GM12891 (cell line): ENCODE results near the gene PKD1L1.
A peak's percentile ranks its signal among the peaks of the same experiment; 100 is the strongest.
"Not testable (repeated sequence)": the region's sequence is repeated elsewhere in the genome, so short reads cannot be mapped to it uniquely, and the experiment has no call there.

ENCODE experiments used
- DNase-seq: peaks from one replicate; pipeline ENCODE4 v3.0.0; 2011; ENCODE audit warnings: low spot score; ENCODE audit not compliant: insufficient read length
- FAIRE-seq: peaks from 2 replicates; lab custom pipeline; 2011; peaks lifted over from hg19 to GRCh38; lab: Jason Lieb, UNC
- PAX5 ChIP-seq: IDR thresholded peaks from 2 replicates; pipeline ENCODE4 v1.6.1; 2011; ENCODE audit warnings: low read length, moderate library complexity, mild to moderate bottlenecking; ENCODE audit not compliant: insufficient read depth, severe bottlenecking
- POLR2A ChIP-seq: IDR thresholded peaks from 2 replicates; pipeline ENCODE4 v1.6.1; 2011; ENCODE audit warnings: low read depth, low read length, control low read depth
- POLR2AphosphoS5 ChIP-seq: IDR thresholded peaks from 2 replicates; pipeline ENCODE4 v1.6.1; 2011; ENCODE audit warnings: low read depth, low read length, control low read depth
- POU2F2 ChIP-seq: IDR thresholded peaks from 2 replicates; pipeline ENCODE4 v1.6.1; 2011; ENCODE audit warnings: low read depth, mild to moderate bottlenecking, control low read depth, low read length, moderate library complexity
- SPI1 ChIP-seq: IDR thresholded peaks from 2 replicates; pipeline ENCODE4 v1.6.1; 2011; ENCODE audit warnings: low read depth, low read length, control low read depth
- TAF1 ChIP-seq: IDR thresholded peaks from 2 replicates; pipeline ENCODE4 v1.6.1; 2011; ENCODE audit warnings: low read depth, low read length, control low read depth

PKD1L1 gene

DNA sequence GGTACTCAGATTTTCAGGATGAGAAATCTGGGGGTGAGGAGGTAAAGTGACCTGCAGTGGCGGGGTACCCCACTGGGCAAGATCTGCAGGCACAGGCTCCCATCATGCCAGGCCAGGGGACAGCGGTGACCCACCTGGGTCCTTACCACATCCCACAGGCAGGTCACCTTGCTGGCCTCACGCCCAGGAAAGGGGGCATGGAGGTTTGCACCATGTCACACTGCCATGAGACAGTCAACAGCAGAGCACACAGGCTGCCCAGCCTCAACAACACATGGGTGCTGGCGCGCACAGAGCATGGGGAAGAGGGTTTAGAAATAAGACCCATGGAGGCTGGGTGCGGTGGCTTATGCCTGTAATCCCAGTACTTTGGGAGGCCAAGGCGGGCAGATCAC, 914 bp downstream of the PKD1L1 start:
- FAIRE-seq = no peak
- DNase-seq = no peak
- no peak for TF ChIP-seq POLR2AphosphoS5
- no peak for TF ChIP-seq SPI1
- no peak for TF ChIP-seq POLR2A
- TF ChIP-seq POU2F2 = no peak
- no peak for TF ChIP-seq TAF1
- no peak for TF ChIP-seq PAX5

- FAIRE-seq (no peak), DNase-seq (no peak)
- no peak for TF ChIP-seq PAX5
- TF ChIP-seq POU2F2 = no peak
- no peak for TF ChIP-seq POLR2A
- no peak for TF ChIP-seq TAF1
- TF ChIP-seq POLR2AphosphoS5 = no peak
- no peak for TF ChIP-seq SPI1
Measured at GRCh38 chr7:47946581-47947354, 1.5 kb downstream of the PKD1L1 start.

DNA sequence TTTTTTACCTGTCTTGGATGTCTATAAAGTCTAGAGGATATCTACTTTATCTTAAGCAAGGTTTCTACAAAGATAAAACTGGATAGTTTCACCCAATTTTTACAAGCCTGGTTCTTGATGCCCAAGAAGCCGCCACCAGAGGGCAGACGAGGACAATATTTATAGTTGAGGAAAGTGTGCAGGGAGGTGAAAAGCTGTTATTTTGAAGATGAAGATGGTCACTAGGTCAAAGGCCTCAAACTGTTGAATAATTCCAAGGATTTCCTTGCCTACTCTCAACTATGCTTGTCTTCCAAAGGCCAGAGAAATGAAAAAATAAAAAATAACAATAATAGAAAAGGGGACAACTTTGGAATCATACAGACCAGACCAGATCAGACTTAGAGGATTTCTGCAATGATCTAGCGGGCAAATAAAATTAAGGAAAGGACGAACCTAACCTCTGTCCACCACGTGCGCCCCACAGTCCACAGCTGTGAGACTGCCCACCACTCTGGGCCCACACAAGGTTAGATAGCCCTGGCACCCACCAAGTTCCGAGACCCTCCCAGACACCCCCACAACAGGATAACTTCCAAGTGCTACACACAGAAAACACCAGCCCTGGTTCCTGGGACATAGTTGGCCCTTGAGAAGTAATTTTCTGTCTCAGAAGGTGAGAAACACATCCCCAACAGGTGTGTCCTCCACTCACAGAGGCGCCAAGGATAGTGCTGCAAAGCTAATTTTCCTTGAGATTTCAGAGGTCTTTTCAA, 2.8 kb downstream of the PKD1L1 start:
- no peak for FAIRE-seq
- no peak for TF ChIP-seq PAX5
- no peak for TF ChIP-seq POLR2A
- TF ChIP-seq POU2F2 = no peak
- TF ChIP-seq TAF1 = no peak
- no peak for TF ChIP-seq POLR2AphosphoS5
- TF ChIP-seq SPI1 = no peak
- DNase-seq = peak; percentile 39

DNA sequence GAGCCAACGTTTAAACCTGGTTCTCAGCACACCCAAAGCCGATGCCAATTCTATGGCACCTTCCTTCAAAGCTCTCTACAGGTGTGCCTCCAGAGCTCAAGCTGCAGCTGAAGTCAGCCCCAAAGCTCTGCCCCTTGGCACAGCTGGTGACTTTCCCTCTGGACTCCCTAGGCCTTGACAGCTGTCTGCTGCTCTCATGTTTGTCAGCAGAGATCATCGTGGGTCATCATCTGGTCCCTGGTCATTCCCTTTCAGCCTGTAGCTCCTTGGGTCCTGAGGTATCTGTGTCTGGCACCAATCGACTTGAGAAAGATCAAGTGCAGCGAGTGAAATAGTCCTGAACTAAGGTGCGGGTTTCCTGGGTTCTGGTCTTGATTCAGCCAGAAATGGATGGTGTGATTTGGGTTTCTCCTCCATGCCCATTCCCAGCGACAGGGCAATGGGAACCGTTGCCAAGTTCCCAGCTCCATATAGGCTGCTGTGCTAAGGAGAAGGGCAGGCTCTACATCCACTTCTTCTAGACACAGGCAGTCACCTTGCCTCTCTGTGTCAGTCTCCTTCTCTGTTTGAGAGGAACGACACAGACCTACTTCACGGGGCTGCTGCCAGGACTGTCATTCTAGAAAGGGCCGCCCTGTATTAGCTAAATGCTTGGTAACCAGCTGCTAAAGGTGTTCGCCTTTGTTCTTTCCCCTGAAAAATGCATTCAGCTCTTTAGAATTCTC, 3.6 kb downstream of the PKD1L1 start:
- no peak for TF ChIP-seq PAX5
- TF ChIP-seq TAF1 = no peak
- no peak for TF ChIP-seq POLR2AphosphoS5
- no peak for TF ChIP-seq SPI1
- no peak for TF ChIP-seq POLR2A
- no peak for TF ChIP-seq POU2F2
- FAIRE-seq = no peak
- DNase-seq = no peak

DNA sequence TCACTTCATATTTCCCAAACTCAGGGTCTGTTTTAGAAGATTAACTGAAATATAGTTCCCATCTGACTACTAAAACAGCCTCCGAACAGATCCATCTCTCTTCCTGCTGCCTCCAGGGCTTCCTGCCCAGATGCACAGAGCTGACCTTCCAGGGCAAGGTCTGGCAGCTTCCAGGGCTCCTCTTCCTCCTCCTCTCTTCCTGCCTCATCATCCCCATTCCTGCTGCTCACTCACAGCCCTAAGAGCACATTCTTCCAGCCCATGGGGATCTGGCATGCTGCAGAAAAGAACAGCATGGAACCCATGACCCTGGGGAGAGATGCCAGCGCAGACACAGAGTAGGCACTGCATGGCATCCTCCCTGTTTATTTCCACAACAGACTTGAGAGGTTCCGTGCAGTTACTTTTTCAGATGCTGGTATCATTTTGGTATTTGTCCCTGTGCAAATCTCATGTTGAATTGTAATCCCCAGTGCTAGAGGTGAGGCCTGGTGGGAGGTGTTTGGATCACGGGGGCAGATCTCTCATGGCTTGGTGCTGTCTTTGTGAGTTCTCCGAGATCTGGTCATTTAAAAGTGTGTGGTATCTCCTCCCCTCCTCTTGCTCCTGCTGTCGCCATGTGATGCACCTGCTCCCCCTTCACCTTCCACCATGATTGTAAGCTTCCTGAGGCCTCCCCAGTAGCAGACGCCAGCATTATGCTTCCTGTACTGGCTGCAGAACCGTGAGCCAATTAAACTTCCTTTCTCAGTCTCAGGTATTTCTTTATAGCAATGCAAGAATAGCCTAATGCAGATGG, 4.4 kb downstream of the PKD1L1 start:
- TF ChIP-seq SPI1 (no peak), PAX5 (no peak), POLR2A (no peak), POU2F2 (no peak), TAF1 (no peak), POLR2AphosphoS5 (no peak)
- FAIRE-seq (no peak), DNase-seq (no peak)

DNA sequence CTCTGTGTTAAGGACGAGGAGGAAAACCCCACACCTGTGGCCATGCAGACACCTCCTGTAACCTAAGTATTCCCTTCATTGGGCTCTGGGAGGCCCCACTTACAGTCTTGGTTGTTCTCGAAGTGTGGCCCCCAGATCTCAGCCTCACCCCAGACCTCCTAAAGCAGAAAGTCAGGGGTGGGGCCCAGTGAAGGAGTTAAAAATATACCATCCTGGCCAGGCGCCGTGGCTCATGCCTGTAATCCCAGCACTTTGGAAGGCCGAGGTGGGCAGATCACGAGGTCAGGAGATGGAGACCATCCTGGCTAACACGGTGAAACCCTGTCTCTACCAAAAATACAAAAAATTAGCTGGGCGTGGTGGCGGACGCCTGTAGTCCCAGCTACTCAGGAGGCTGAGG, 5.6 kb downstream of the PKD1L1 start:
- DNase-seq, FAIRE-seq: not testable (repeated sequence)

DNA sequence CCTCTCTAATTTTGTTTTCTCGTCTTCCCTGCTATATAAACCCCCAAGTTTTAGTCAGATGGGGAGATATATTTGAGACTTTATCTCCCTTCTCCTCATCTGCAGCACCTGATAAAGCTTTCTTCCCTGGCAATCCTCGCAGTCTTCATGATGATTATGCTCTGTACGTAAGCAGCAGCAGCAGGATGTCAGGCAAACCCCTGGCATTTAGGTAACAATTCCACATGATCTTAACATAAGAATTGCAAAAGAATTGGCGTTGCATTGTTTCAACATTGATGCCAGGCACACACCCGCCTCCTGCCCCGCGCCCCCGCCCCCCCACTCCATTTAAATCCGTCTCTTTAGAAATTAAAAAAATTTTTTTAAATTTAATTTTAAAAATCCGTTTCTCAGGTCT, 6.1 kb downstream of the PKD1L1 start:
- DNase-seq (no peak), FAIRE-seq (no peak)
- TF ChIP-seq POLR2A = no peak
- no peak for TF ChIP-seq SPI1
- TF ChIP-seq PAX5 = no peak
- TF ChIP-seq POLR2AphosphoS5 = no peak
- TF ChIP-seq POU2F2 = no peak
- no peak for TF ChIP-seq TAF1

DNA sequence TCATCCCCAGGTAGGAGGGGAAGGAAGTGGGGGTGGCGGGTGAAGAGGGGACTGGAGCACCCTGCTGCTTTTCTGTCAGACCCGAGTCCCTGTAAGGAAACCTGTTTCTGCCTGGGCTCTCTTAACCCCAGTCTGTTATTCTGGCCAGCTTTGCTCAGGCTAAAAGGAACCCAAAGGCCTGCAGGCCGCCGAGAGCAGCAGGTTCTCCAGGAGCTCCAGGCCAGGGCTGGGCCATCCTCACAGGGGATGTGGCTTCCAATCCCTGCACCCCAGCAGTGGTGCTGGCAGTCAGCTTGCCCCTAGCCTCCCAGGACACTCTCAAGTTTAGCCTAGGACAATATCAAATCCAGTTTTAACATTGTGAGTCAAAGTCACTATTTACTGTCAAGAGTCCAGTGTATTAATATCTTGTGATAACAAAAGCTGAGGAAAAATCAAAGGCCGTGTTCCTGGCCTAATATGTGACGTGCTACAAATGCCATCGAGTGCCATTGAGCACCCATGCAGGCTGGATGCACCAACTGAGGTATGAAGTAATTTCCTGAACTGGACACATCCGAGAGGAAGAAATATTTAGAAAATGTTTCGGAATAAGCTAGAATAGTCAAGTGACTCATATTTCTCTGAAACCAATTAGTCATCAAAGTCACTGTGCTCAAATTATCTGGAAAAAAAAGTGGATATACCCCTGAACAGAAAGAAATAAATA, 7.0 kb downstream of the PKD1L1 start:
- FAIRE-seq = no peak

More for the DNA sequence above, 7.0 kb downstream of the PKD1L1 start:
- no peak for TF ChIP-seq POLR2A
- TF ChIP-seq POU2F2 = no peak
- TF ChIP-seq TAF1 = no peak
- no peak for TF ChIP-seq PAX5
- TF ChIP-seq POLR2AphosphoS5 = no peak
- no peak for TF ChIP-seq SPI1
- DNase-seq = no peak
